Loucy (cell line): ENCODE data around the gene PVALB.
A peak's percentile ranks its signal among the peaks of the same experiment; 100 is the strongest.

ENCODE experiments used
- H2AFZ ChIP-seq: fragments of 200-600 bp; sonication (generic); 2 replicates; pipeline ENCODE4 v1.6.0; 2016; ENCODE audit warnings: antibody characterized with exemption, mild to moderate bottlenecking, low read length, moderate library complexity
- H3F3A ChIP-seq: fragments of 200-600 bp; 2 replicates; pipeline ENCODE4 v1.6.0; 2016; ENCODE audit warnings: antibody characterized with exemption, low read depth, mild to moderate bottlenecking
- H3K27me3 ChIP-seq: fragments of 200-600 bp; sonication (generic); 2 replicates; pipeline ENCODE4 v1.6.1; 2014; ENCODE audit warnings: low read length, mild to moderate bottlenecking; ENCODE audit not compliant: insufficient read depth, poor library complexity, severe bottlenecking
- H3K36me3 ChIP-seq: fragments of 200-600 bp; sonication (generic); 2 replicates; pipeline ENCODE4 v1.6.1; 2016; ENCODE audit warnings: low read length; ENCODE audit not compliant: insufficient read depth
- H3K4me1 ChIP-seq: fragments of 200-600 bp; sonication (generic); 2 replicates; pipeline ENCODE4 v1.5.1; 2014; ENCODE audit warnings: low read length, mild to moderate bottlenecking; ENCODE audit not compliant: insufficient read depth, poor library complexity, severe bottlenecking
- H3K4me2 ChIP-seq: fragments of 200-600 bp; sonication (generic); 2 replicates; pipeline ENCODE4 v1.6.0; 2014; ENCODE audit warnings: antibody characterized with exemption, low read length, low read depth, mild to moderate bottlenecking; ENCODE audit not compliant: poor library complexity, severe bottlenecking
- H3K4me3 ChIP-seq: fragments of 200-600 bp; sonication (generic); 2 replicates; pipeline ENCODE4 v1.5.1; 2014; ENCODE audit warnings: low read length, mild to moderate bottlenecking, mixed read lengths; ENCODE audit not compliant: poor library complexity, severe bottlenecking
- H3K79me2 ChIP-seq: fragments of 200-600 bp; sonication (generic); 2 replicates; pipeline ENCODE4 v1.6.1; 2014; ENCODE audit warnings: low read length; ENCODE audit not compliant: insufficient read depth
- H3K9ac ChIP-seq: fragments of 200-600 bp; sonication (generic); 2 replicates; pipeline ENCODE4 v1.6.0; 2014; ENCODE audit warnings: mild to moderate bottlenecking, low read depth, low read length, moderate library complexity; ENCODE audit not compliant: poor library complexity, severe bottlenecking
- H3K9me2 ChIP-seq: fragments of 200-600 bp; sonication (generic); replicated peaks from 2 replicates; pipeline ENCODE4 v1.6.1; 2016; ENCODE audit warnings: low read depth, low read length, mixed read lengths
- H3K9me3 ChIP-seq: fragments of 200-600 bp; sonication (generic); 2 replicates; pipeline ENCODE4 v1.6.1; 2014; ENCODE audit warnings: mild to moderate bottlenecking, antibody characterized with exemption, low read length, low read depth; ENCODE audit not compliant: insufficient read depth
- H4K20me1 ChIP-seq: fragments of 200-600 bp; sonication (generic); 2 replicates; pipeline ENCODE4 v1.6.0; 2014; ENCODE audit warnings: antibody characterized with exemption, low read length, mild to moderate bottlenecking; ENCODE audit not compliant: insufficient read depth, poor library complexity, severe bottlenecking
- CTCF ChIP-seq: fragments of 200-600 bp; sonication (generic); conservative IDR thresholded peaks from 2 replicates; pipeline ENCODE4 v1.5.1; 2014; ENCODE audit warnings: mild to moderate bottlenecking, antibody characterized with exemption, low read length
- EZH2phosphoT487 ChIP-seq: fragments of 200-600 bp; IDR thresholded peaks from 2 replicates; pipeline ENCODE4 v1.6.1; 2018; ENCODE audit warnings: antibody characterized with exemption, mild to moderate bottlenecking, moderate library complexity, borderline replicate concordance

The PVALB gene

GRCh38 chr22:36856121-36856791 lies 39.4 kb upstream of the PVALB start:
- H3F3A ChIP-seq, result no peaks in the 10 kb centered on the region
- no peak overlapping the region for H3K4me3 ChIP-seq
- no peak overlapping the region for H3K4me2 ChIP-seq
- H3K9me3 ChIP-seq, result no peaks in the 10 kb centered on the region
- H2AFZ ChIP-seq, result no peak overlapping the region
- no peaks in the 10 kb centered on the region for H3K36me3 ChIP-seq
- H3K79me2 ChIP-seq, result no peaks in the 10 kb centered on the region
- H3K27me3 ChIP-seq, result peaks cover 16% of the 10 kb centered on the region
- H3K9ac ChIP-seq, result peak overlapping the region; percentile 8
- no peaks in the 10 kb centered on the region for H3K9me2 ChIP-seq
- peak; percentile 100 for TF ChIP-seq CTCF
- TF ChIP-seq EZH2phosphoT487, result no peak
- H4K20me1 ChIP-seq, result no peaks in the 10 kb centered on the region
- peaks cover 5% of the 10 kb centered on the region for H3K4me1 ChIP-seq

- no peak for TF ChIP-seq EZH2phosphoT487
- no peak for TF ChIP-seq CTCF
- Histone ChIP-seq H3F3A (no peaks in the 10 kb centered on the region), H3K27me3 (peaks cover 23% of the 10 kb centered on the region)
Observed at GRCh38 chr22:36855478-36855877, 38.6 kb upstream of the PVALB start.

GRCh38 chr22:36853407-36854099 lies 36.7 kb upstream of the PVALB start:
- Histone ChIP-seq H3K9me2 (no peaks in the 10 kb centered on the region), H3K9ac (no peak overlapping the region), H3K79me2 (no peaks in the 10 kb centered on the region), H3K4me1 (peaks cover 5% of the 10 kb centered on the region), H2AFZ (peak overlapping the region; percentile 93), H3K4me3 (no peak overlapping the region), H3K9me3 (no peaks in the 10 kb centered on the region), H3F3A (no peaks in the 10 kb centered on the region), H4K20me1 (no peaks in the 10 kb centered on the region), H3K36me3 (no peaks in the 10 kb centered on the region), H3K4me2 (no peak overlapping the region), H3K27me3 (peaks cover 41% of the 10 kb centered on the region)
- TF ChIP-seq EZH2phosphoT487 (no peak), CTCF (peak; percentile 90)

More at GRCh38 chr22:36855478-36855877, 38.6 kb upstream of the PVALB start:
- Histone ChIP-seq H2AFZ (no peak overlapping the region), H3K4me1 (peaks cover 5% of the 10 kb centered on the region), H3K9ac (no peak overlapping the region), H4K20me1 (no peaks in the 10 kb centered on the region), H3K36me3 (no peaks in the 10 kb centered on the region), H3K9me2 (no peaks in the 10 kb centered on the region), H3K4me3 (no peak overlapping the region), H3K9me3 (no peaks in the 10 kb centered on the region), H3K79me2 (no peaks in the 10 kb centered on the region), H3K4me2 (no peak overlapping the region)
